SKM-1 (cell line): ENCODE measurements around the gene ALDH1L1.
"Not testable (repeated sequence)": the region's sequence is repeated elsewhere in the genome, so short reads cannot be mapped to it uniquely, and the experiment has no call there.

Source experiments
- DNase-seq: peaks from one replicate; lab custom pipeline; 2025; ENCODE audit not compliant: unreplicated experiment; lab: John Stamatoyannopoulos, UW

The ALDH1L1 gene

GRCh38 chr3:126085276-126085675 is 95.1 kb downstream of the ALDH1L1 start:
- DNase-seq: no peak

DNA sequence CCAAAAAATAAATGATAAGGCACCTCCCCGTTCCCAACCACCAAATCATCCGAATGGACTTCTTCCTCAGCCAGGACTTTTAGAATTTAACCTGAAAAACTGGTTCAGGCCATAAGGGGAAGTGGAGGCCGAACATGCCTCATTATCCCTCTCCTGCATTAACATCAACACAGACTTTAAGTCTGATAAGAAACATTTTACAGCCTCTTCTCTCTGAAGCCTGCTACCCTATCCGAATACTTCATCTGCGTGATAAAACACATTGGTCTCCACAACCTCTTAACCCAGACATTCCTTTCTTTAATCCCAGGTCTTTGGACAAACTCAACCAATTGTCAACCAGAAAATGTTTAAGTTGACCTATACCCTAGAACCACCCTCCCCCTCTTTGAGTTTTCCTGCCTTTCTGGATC is 95.6 kb downstream of the ALDH1L1 start:
- no peak for DNase-seq

DNA sequence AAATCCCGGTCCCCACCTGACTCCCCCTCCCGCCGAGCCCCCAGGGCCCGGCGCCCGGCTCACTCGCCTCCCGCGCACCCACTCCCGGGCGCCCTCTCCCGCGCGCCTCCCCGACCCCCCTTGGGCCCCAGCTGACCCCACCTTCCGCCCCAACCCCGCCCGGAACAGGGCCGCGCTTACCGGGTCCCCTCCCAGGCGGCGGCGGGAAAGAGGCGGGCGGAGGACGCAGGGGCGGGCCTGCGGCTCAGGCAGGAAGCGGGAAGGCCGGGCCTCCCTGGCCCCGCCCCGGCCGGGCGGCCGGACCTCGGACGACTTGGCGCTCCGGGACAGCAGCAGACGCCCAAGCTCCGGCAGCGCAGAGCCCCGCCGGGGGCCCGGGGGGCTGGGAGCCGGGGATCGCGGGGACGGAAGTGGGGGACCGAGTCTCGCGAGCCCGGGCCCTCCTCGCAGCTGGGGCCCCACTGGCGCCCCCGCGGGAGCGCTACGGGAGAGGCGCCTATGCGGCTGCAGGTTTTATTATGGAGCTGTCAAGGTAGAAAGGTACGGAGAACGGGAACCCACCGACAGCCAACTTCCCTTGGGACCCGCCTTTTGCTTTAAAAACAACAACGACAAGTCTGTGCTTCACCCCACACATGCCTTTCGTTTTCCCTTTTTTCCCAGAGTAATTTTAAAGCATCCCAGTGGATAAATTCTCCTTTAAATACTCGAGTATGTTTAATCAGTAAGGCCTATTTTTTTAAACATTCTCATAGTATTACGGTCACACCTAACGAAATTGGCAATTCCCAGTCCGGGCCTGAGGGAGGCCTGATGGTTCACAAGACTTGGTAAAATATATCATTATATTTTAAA is 96.2 kb downstream of the ALDH1L1 start, which contains the start of gene SLC41A3:
SLC41A3 (minus strand) TSS at position 212 of the 855 bp plus-strand sequence. CDS start 15,905 bp downstream, outside the sequence.
- peak; percentile 43 for DNase-seq

GRCh38 chr3:126083511-126083912 is 96.9 kb downstream of the ALDH1L1 start:
- DNase-seq: no peak

GRCh38 chr3:126083138-126083445 is 97.3 kb downstream of the ALDH1L1 start:
- DNase-seq: no peak

DNA sequence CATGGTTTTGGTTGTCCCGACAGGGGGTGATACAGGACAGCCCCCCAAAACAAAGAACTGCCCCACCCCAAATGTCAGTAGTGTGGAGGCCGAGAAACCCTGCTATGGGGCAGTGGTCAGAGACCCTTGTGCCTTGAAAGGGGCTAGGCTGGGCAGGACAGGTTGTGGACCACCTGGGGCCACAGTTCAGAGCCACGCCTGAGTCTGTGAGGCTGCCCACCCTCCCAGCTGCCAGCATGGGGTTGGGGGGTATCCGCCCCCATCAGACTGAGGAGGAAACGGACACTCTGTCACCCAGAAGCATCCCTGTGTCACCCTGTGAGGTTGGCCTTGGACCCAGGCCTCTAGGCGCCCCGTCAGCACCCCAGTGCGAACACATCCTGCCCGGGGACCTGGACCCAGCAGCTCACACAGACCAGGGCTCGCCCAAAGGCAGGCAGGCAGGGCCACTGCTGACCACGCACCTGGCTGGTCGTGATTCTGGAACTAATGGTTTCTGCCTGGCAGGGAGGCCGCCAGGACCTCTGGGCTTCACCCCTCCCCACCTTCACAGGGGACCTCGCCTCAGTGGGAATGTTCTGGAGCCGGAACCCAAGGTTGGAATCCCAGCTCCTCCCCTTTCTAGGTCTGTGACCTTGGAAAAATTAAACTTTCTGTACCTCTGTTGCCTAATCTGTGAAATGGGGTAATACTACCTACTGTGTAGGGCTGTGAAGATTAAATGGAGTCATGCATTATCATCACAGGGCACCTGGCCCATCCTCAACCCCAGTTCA is 97.8 kb downstream of the ALDH1L1 start:
- no peak for DNase-seq

- no peak for DNase-seq
Measured at GRCh38 chr3:126081618-126082361, 98.6 kb downstream of the ALDH1L1 start.

GRCh38 chr3:126080970-126081369 is 99.4 kb downstream of the ALDH1L1 start:
- no peak for DNase-seq

GRCh38 chr3:126078866-126079265 is 101.5 kb downstream of the ALDH1L1 start:
- no peak for DNase-seq

DNA sequence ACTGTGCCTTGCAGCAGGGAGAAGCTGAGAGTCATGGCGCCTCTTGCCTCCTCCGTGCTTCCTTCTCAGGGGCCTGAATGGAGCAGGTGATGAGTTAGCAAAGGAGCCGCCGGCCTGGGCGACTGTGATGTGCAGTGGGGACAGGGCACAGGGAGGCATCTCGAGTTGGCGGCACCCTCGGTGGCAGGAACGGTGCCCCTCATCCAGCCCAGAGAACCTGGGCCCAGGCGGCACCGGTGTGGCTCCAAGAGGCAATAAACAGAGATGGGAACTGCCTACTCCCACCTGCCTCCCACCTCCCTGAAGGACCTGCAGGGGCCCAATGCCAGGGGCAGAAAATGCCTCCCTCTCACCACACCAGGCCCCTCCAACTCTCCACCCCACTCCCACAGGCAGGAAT is 102.6 kb downstream of the ALDH1L1 start:
- no peak for DNase-seq

DNA sequence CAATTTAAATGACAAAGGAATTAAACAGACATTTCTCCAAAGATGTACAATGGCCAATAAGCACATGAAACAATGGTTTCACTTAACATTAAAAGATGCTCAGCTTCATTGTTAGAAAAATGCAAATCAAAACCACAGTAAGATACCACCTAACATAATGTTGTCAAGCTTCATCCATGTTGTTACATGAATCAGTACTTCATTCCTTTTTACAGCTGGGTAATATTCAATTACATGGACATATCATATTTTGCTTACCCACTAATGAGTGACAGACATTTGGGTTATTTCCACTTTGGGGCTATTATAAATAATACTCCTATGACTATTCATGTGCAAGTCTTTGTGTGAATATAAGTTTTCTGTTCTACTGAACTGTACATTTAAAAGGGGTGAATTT is 104.2 kb downstream of the ALDH1L1 start:
- no peak for DNase-seq

- DNase-seq: no peak
Measured at GRCh38 chr3:126070146-126070545, 110.2 kb downstream of the ALDH1L1 start.

DNA sequence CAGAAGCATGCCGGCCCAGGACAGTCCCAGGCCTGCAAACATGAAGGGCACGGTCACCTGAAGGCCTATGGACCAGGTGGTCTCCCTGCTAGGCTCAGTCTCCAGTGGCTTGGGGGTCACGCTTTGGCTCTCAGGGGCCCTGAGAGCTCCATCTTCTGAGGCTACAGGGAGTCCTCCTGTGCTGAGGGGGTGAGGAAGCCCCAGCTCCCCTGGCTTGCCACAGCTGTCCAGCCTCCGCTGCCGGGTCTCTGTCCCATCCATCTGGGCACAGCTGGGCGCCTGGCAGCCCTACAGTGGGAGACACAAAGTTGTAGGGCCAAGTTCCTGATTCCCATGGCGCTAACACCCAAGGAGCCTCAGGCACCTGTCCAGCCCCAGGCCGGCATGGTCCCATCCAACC is 112.4 kb downstream of the ALDH1L1 start:
- no peak for DNase-seq

GRCh38 chr3:126066676-126067075 is 113.7 kb downstream of the ALDH1L1 start:
- DNase-seq: not testable (repeated sequence)

DNA sequence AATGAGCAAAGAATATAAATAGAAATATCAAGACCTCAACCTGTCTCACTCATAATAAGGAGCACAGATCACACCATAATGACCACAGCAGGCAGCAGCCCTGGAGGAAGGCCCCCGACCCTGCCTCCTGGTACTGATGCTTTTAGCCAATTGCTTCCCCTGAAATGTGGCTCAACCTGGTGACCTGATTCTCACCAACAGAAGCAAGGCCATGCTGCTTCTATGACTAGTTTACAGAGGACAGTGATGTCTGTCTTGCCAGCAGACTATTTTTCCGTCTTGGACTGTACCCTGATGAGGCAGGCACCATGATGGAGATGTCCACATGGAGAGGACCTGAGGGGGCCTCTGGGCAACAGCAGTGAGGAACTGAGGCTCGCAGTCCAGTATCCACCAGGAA is 114.5 kb downstream of the ALDH1L1 start:
- no peak for DNase-seq

- no peak for DNase-seq
Measured at GRCh38 chr3:126064627-126065258, 115.6 kb downstream of the ALDH1L1 start.

GRCh38 chr3:126063358-126063965 is 116.9 kb downstream of the ALDH1L1 start:
- DNase-seq: no peak

GRCh38 chr3:126061301-126062032 is 118.9 kb downstream of the ALDH1L1 start:
- DNase-seq: no peak

- no peak for DNase-seq
Measured at GRCh38 chr3:126060613-126061145, 119.7 kb downstream of the ALDH1L1 start.

DNA sequence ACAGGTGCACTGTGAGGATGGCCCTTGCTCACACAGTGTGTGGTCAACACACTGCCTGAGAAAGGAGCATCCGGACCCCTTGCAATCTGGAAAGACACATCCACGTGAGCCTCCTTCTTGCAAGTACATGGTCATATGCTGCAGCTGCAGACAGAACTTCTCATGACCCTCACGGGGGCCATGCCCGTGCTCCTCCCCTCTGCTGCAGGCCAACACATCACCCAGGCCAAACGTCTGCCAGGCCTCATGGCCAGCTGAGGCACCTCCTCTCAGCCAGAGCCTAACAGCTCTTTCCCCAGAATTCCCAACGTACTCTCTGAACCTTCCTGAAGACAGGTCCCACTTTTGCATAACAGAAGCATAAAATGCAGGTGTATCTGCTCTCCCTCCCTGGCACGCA is 121.7 kb downstream of the ALDH1L1 start:
- DNase-seq: no peak
